Natural killer cell treated with Interleukin-12 subunit alpha and Interleukin-12 subunit beta and Interleukin-15 and Interleukin-18, amount 100 ng/mL, for 72 hours (primary cell): ENCODE data around the gene MACROH2A2. TPM values are rescaled to one million over a fixed set of nuclear protein-coding genes. Genes with fewer than 3 reads are reported as not detected.
A peak's percentile ranks its signal among the peaks of the same experiment; 100 is the strongest.
"Not testable (repeated sequence)": the region's sequence is repeated elsewhere in the genome, so short reads cannot be mapped to it uniquely, and the experiment has no call there.

ENCODE experiments used
- ATAC-seq, 2 donors: fragments of 150-1000 bp; cut with Tn5 transposase in 1 of 2; sonication (Bioruptor Pico), chemical (Tn5 transposase) in 1 of 2; 2 replicates each; pipeline ENCODE4 v1.10.0; 2021
- DNase-seq: peaks from one replicate; pipeline ENCODE4 v3.0.0; 2022; ENCODE audit warnings: low spot score
- H3K27ac Mint-ChIP-seq, 2 donors: 1 replicate in 1 of 2; 2 replicates in 1 of 2; pipeline ENCODE4 v1.8.0; 2022; ENCODE audit warnings: mixed read lengths in 2 of 2, mild to moderate bottlenecking in 1 of 2, moderate library complexity in 1 of 2
- H3K27me3 Mint-ChIP-seq, 2 donors: 1 replicate in 1 of 2; 2 replicates in 1 of 2; pipeline ENCODE4 v1.8.0; 2022; ENCODE audit warnings: mixed read lengths in 2 of 2
- H3K36me3 Mint-ChIP-seq: one replicate; pipeline ENCODE4 v1.8.0; 2022; ENCODE audit warnings: mixed read lengths
- H3K4me1 Mint-ChIP-seq, 2 donors: 1 replicate in 1 of 2; 2 replicates in 1 of 2; pipeline ENCODE4 v1.8.0; 2022; ENCODE audit warnings: low read depth in 2 of 2, mixed read lengths in 2 of 2, mild to moderate bottlenecking in 1 of 2
- H3K4me3 Mint-ChIP-seq: one replicate; pipeline ENCODE4 v1.8.0; 2022; ENCODE audit warnings: mixed read lengths
- H3K9me3 Mint-ChIP-seq: 2 replicates; pipeline ENCODE4 v1.8.0; 2022; ENCODE audit warnings: mixed read lengths
- total RNA-seq, 2 donors: library from RNA; stranded (reverse); gene quantifications; one replicate each; pipeline ENCODE4 v1.2.3, GENCODE V29; 2022

MACROH2A2 gene
- total RNA-seq, 2 donors from 2014 or later: 0.43 to 0.56 TPM

- Mint-ChIP-seq H3K27me3 (no peaks in the 10 kb centered on the region), H3K9me3 (no peaks in the 10 kb centered on the region), H3K27ac (peak within 1 kb of the TSS; percentile 83 to 92), H3K36me3 (peaks cover 6% of the 10 kb centered on the region), H3K4me3 (peak within 1 kb of the TSS; percentile 89), H3K4me1 (peaks cover 17 to 25% of the 10 kb centered on the region in 2 donors)
- DNase-seq (peak; percentile 94), ATAC-seq (peak; percentile 94 to 95)
Measured at GRCh38 chr10:70146489-70147258, 94.0 kb downstream of the MACROH2A2 start, which contains the start of gene TYSND1. Gene TYSND1, minus strand, starts transcription at chr10:70146700. Its CDS starts 114 bp downstream, at chr10:70146586.

- H3K9me3 Mint-ChIP-seq: no peaks in the 10 kb centered on the region
- no peak for DNase-seq
- H3K4me3 Mint-ChIP-seq: peak overlapping the region; percentile 89
- peaks cover 9% of the 10 kb centered on the region for H3K36me3 Mint-ChIP-seq
- no peak for ATAC-seq
- H3K4me1 Mint-ChIP-seq: peaks cover 17 to 25% of the 10 kb centered on the region in 2 donors
- H3K27ac Mint-ChIP-seq: peak overlapping the region; percentile 83 to 92
- no peaks in the 10 kb centered on the region for H3K27me3 Mint-ChIP-seq
Measured at GRCh38 chr10:70147259-70147625, 94.6 kb downstream of the MACROH2A2 start.

GRCh38 chr10:70148516-70148915, 95.9 kb downstream of the MACROH2A2 start:
- Mint-ChIP-seq H3K4me1 (peaks cover 20 to 21% of the 10 kb centered on the region in 2 donors), H3K4me3 (no peak overlapping the region), H3K9me3 (no peaks in the 10 kb centered on the region), H3K27me3 (no peaks in the 10 kb centered on the region), H3K27ac (no peak overlapping the region), H3K36me3 (peaks cover 22% of the 10 kb centered on the region)
- ATAC-seq (no peak), DNase-seq (no peak)

- Mint-ChIP-seq H3K4me1 (peaks cover 13 to 14% of the 10 kb centered on the region in 2 donors), H3K36me3 (peaks cover 43% of the 10 kb centered on the region), H3K27ac (peak overlapping the region in 1 of 2 donors; percentile 6), H3K9me3 (no peaks in the 10 kb centered on the region), H3K4me3 (no peak overlapping the region), H3K27me3 (no peaks in the 10 kb centered on the region)
- ATAC-seq (no peak), DNase-seq (no peak)
Measured at GRCh38 chr10:70155255-70155838, 102.7 kb downstream of the MACROH2A2 start.

- no peak for ATAC-seq
- peaks cover 33 to 34% of the 10 kb centered on the region in 2 donors for H3K4me1 Mint-ChIP-seq
Measured at GRCh38 chr10:70158113-70158512, 105.5 kb downstream of the MACROH2A2 start.

GRCh38 chr10:70159366-70159765, 106.7 kb downstream of the MACROH2A2 start:
- ATAC-seq, DNase-seq, H3K4me3 Mint-ChIP-seq, H3K27me3 Mint-ChIP-seq, H3K9me3 Mint-ChIP-seq: not testable (repeated sequence)
- Mint-ChIP-seq H3K36me3 (peaks cover 45% of the 10 kb centered on the region), H3K4me1 (peaks cover 44 to 47% of the 10 kb centered on the region in 2 donors), H3K27ac (peak overlapping the region in 1 of 2 donors; percentile 54)

More at GRCh38 chr10:70158113-70158512, 105.5 kb downstream of the MACROH2A2 start:
- H3K36me3 Mint-ChIP-seq: peaks cover 45% of the 10 kb centered on the region
- no peak overlapping the region for H3K4me3 Mint-ChIP-seq
- no peaks in the 10 kb centered on the region for H3K9me3 Mint-ChIP-seq
- no peaks in the 10 kb centered on the region for H3K27me3 Mint-ChIP-seq
- no peak overlapping the region for H3K27ac Mint-ChIP-seq
- no peak for DNase-seq

- no peak for ATAC-seq
- Mint-ChIP-seq H3K9me3 (no peaks in the 10 kb centered on the region), H3K4me1 (peaks cover 40 to 49% of the 10 kb centered on the region in 2 donors), H3K36me3 (peaks cover 40% of the 10 kb centered on the region), H3K27ac (peak overlapping the region in 1 of 2 donors; percentile 86), H3K4me3 (no peak overlapping the region), H3K27me3 (no peaks in the 10 kb centered on the region)
- no peak for DNase-seq
Measured at GRCh38 chr10:70160798-70161197, 108.2 kb downstream of the MACROH2A2 start.

Other genes with a start within 250 kb of the MACROH2A2 start
- gene AIFM2, start 80.0 kb downstream of the MACROH2A2 start, total RNA-seq: 10 to 100 TPM; 13.0 to 19.9 TPM
- 10 to 100 TPM in 1 of 2 donors, 1 to 10 TPM in 1; 8.0 to 13.3 TPM for gene TYSND1, start 93.9 kb downstream of the MACROH2A2 start, total RNA-seq
- gene SAR1A, start 117.7 kb downstream of the MACROH2A2 start, total RNA-seq: 100 to 1,000 TPM; 103 to 131 TPM
- gene PPA1, start 180.6 kb downstream of the MACROH2A2 start, total RNA-seq: 100 to 1,000 TPM; 263 to 285 TPM
- under 1 TPM in 1 of 2 donors, not detected in 1; 0.02 TPM for gene NPFFR1, start 231.2 kb downstream of the MACROH2A2 start, total RNA-seq